HepG2 (cell line): ENCODE measurements around the gene KIF23. TPM values are rescaled to one million over a fixed set of nuclear protein-coding genes. Genes with fewer than 3 reads are reported as not detected.
A peak's percentile ranks its signal among the peaks of the same experiment; 100 is the strongest.

ENCODE experiments used
- ATAC-seq: fragments of 200-7000 bp; cut with Tn5 transposase; 3 replicates; pipeline ENCODE4 v1.9.1; 2020; ENCODE audit warnings: mild to moderate bottlenecking, moderate library complexity
- BruUV-seq: library from RNA; stranded (reverse); fragments of 400-500 nt; replicated peaks from 2 replicates; lab custom pipeline; 2021; lab: Mats Ljungman, UMichigan
- CTCF ChIA-PET: fragments of 300-600 bp; formaldehyde crosslinking; extraction: SDS; loops from one replicate; lab custom pipeline; 2021; ENCODE audit warnings: low total read pairs, inconsistent platforms, low intra/inter-chr PET ratio; lab: Yijun Ruan, JAX
- POLR2A ChIA-PET: fragments of 350-600 bp; sonication (Branson Sonifier 250); formaldehyde crosslinking; loops from one replicate; lab custom pipeline; 2020; ENCODE audit warnings: antibody characterized with exemption, inconsistent platforms; lab: Yijun Ruan, JAX
- DNase-seq: peaks from one replicate; pipeline ENCODE4 v3.0.0-alpha.2; 2015; ENCODE audit warnings: low spot score
- FAIRE-seq: peaks from 3 replicates; lab custom pipeline; 2011; peaks lifted over from hg19 to GRCh38; lab: Jason Lieb, UNC
- H2AFZ ChIP-seq: one replicate; pipeline ENCODE4 v1.6.1; 2011; ENCODE audit warnings: low read length, inconsistent platforms
- H3K27ac ChIP-seq: fragments of 300-600 bp; 3 replicates; pipeline ENCODE4 v1.8.0; 2011; ENCODE audit warnings: mixed run types, mild to moderate bottlenecking, mixed read lengths, low read length, inconsistent platforms; ENCODE audit not compliant: insufficient read depth; ENCODE audit errors: extremely low read length
- H3K27me3 ChIP-seq, 2 experiments: fragments of 200-600 bp in 1 of 2; 2 replicates in 1 of 2; 3 replicates in 1 of 2; pipeline versions ENCODE4 v1.6.0 to v1.8.0; 2011; ENCODE audit warnings: low read length in 2 of 2, mild to moderate bottlenecking in 2 of 2, moderate library complexity in 2 of 2, inconsistent platforms in 1 of 2; ENCODE audit not compliant: insufficient read depth in 2 of 2, control insufficient read depth in 1 of 2
- H3K36me3 ChIP-seq, 2 experiments: fragments of 200-600 bp in 1 of 2; replicated peaks in 1 of 2; 2 replicates in 1 of 2; 3 replicates in 1 of 2; pipeline versions ENCODE4 v1.5.1 to v1.8.0; 2011; ENCODE audit warnings: low read length in 2 of 2, inconsistent platforms in 1 of 2; ENCODE audit not compliant: insufficient read depth in 2 of 2, control insufficient read depth in 1 of 2
- H3K4me1 ChIP-seq: 2 replicates; pipeline ENCODE4 v1.5.1; 2012; ENCODE audit warnings: low read length, inconsistent platforms; ENCODE audit not compliant: insufficient read depth
- H3K4me2 ChIP-seq: 2 replicates; pipeline ENCODE4 v1.6.0; 2011; ENCODE audit warnings: low read depth, low read length, inconsistent platforms
- H3K4me3 ChIP-seq, 3 experiments: fragments of 200-600 bp in 1 of 3; sonication (generic), shearing (Covaris generic) in 1 of 3; replicated peaks in 1 of 3; 2 replicates each; pipeline ENCODE4 v1.5.1; 2011 to 2016; ENCODE audit warnings: low read length in 3 of 3, inconsistent platforms in 2 of 3, low read depth in 2 of 3, mild to moderate bottlenecking in 2 of 3, control low read depth in 1 of 3, mixed read lengths in 1 of 3; ENCODE audit not compliant: insufficient read depth in 1 of 3
- H3K79me2 ChIP-seq: one replicate; pipeline ENCODE4 v1.6.1; 2011; ENCODE audit warnings: low read length, inconsistent platforms; ENCODE audit not compliant: insufficient read depth
- H3K9ac ChIP-seq: 2 replicates; pipeline ENCODE4 v1.6.0; 2011; ENCODE audit warnings: mild to moderate bottlenecking, low read depth, low read length, inconsistent platforms; ENCODE audit not compliant: insufficient read depth
- H3K9me3 ChIP-seq: 2 replicates; pipeline ENCODE4 v1.5.1; 2012; ENCODE audit warnings: mild to moderate bottlenecking, low read length
- H4K20me1 ChIP-seq: 2 replicates; pipeline ENCODE4 v1.6.0; 2011; ENCODE audit warnings: inconsistent platforms, mild to moderate bottlenecking, low read length, moderate library complexity; ENCODE audit not compliant: insufficient read depth
- ELF1 ChIP-seq: sonication (generic); formaldehyde crosslinking; IDR thresholded peaks from 2 replicates; pipeline ENCODE4 v1.4.0; 2020; ENCODE audit warnings: missing genetic modification reagents
- GLMP ChIP-seq: sonication (generic); formaldehyde crosslinking; IDR thresholded peaks from 2 replicates; pipeline ENCODE4 v1.9.0; 2021; ENCODE audit warnings: missing genetic modification reagents, mild to moderate bottlenecking, borderline replicate concordance
- TBX2 ChIP-seq: sonication (generic); formaldehyde crosslinking; IDR thresholded peaks from 2 replicates; pipeline ENCODE4 v1.5.0; 2020; ENCODE audit warnings: missing genetic modification reagents, mild to moderate bottlenecking, borderline replicate concordance
- TEF ChIP-seq: sonication (generic); formaldehyde crosslinking; IDR thresholded peaks from 2 replicates; pipeline ENCODE4 v1.5.0; 2020; ENCODE audit warnings: missing genetic modification reagents
- USF2 ChIP-seq, 2 experiments: sonication (generic) in 1 of 2; formaldehyde crosslinking in 1 of 2; IDR thresholded peaks; 2 replicates each; pipeline versions ENCODE4 v1.5.1 to v1.6.1; 2011 to 2020; ENCODE audit warnings: borderline replicate concordance in 1 of 2, low read depth in 1 of 2, low read length in 1 of 2, mild to moderate bottlenecking in 1 of 2, missing genetic modification reagents in 1 of 2, moderate library complexity in 1 of 2
- ZFP36 ChIP-seq: fragments of 150-350 bp; IDR thresholded peaks from 2 replicates; pipeline ENCODE4 v1.6.1; 2018; ENCODE audit warnings: borderline replicate concordance, low read length, low read depth; ENCODE audit not compliant: partially characterized antibody
- ZNF652 ChIP-seq: IDR thresholded peaks from 2 replicates; pipeline ENCODE4 v1.6.1; 2016; ENCODE audit warnings: low read depth, borderline replicate concordance
- ZZZ3 ChIP-seq: sonication (generic); formaldehyde crosslinking; IDR thresholded peaks from 2 replicates; pipeline ENCODE4 v1.4.0; 2020; ENCODE audit warnings: missing genetic modification reagents, mild to moderate bottlenecking, borderline replicate concordance
- WGBS: methylation state at CpG from one replicate; pipeline ENCODE4 v1.1.6; 2017; ENCODE audit warnings: low lambda C conversion rate; 5-methylcytosine and 5-hydroxymethylcytosine counted together
- in situ Hi-C: cut with HindIII; loops from 2 replicates; pipeline ENCODE4 v1.10.0; 2017; ENCODE audit warnings: low pct_unique_long_range_greater_than_20kb; ENCODE audit not compliant: extremely low pct_ligation_motif_present
- intact Hi-C: fragments of 100-400 bp; cut with micrococcal nuclease; formaldehyde crosslinking; loops from one replicate; pipeline ENCODE4 v1.10.0; 2022; ENCODE audit not compliant: unreplicated experiment
- polyA plus RNA-seq, 8 experiments: library from polyadenylated mRNA; depleted of rRNA in 3 of 8; stranded (reverse) in 7 of 8; unstranded in 1 of 8; fragments of >200 nt; fragmentation: Illumina TruSeq in 4 of 8; extraction: Trizol in 4 of 8; gene quantifications; 2 replicates each; pipeline versions ENCODE4 v1.2.1 to v1.2.3, GENCODE V29; 2011 to 2016; ENCODE audit warnings: low read depth in 4 of 8, missing spikeins in 1 of 8, mixed read lengths in 1 of 8; ENCODE audit not compliant: insufficient read depth in 1 of 8
- total RNA-seq, 5 experiments: library from RNA; depleted of rRNA; stranded (reverse); fragments of >200 nt; fragmentation: Illumina TruSeq; extraction: Trizol; gene quantifications; 2 replicates each; pipeline ENCODE4 v1.2.3, GENCODE V29; 2016; ENCODE audit warnings: low read depth in 1 of 5

Gene KIF23
- total and polyA plus RNA-seq, 2 of the 13 experiments (the other 11 are each of a cell fraction or from before 2014, with no cell fraction given) = 11.3 to 38.1 TPM

GRCh38 chr15:69395460-69395859 lies 18.7 kb upstream of the KIF23 start:
- in situ Hi-C loops = loop anchor here (5.0 kb wide), 1 partner anchor 338 kb away; no protein-coding TSS in a partner anchor
- no peaks in the 10 kb centered on the region for H3K79me2 ChIP-seq
- H3K27ac ChIP-seq = no peak overlapping the region
- ATAC-seq (0 out of 3 replicates have a peak, but pooled peaks have one; percentile 8), FAIRE-seq (no peak), DNase-seq (no peak)
- peaks cover 26% of the 10 kb centered on the region for H3K4me1 ChIP-seq
- intact Hi-C loops = loop anchor here (5.0 to 10.0 kb wide), 2 partner anchors 231 to 1343 kb away; partner anchors contain the start of genes GLCE and PIAS1
- no peak overlapping the region for H3K9ac ChIP-seq
- POLR2A ChIA-PET = no interaction called here
- H3K36me3 ChIP-seq = no peaks in the 10 kb centered on the region
- H3K9me3 ChIP-seq = no peaks in the 10 kb centered on the region
- H3K4me2 ChIP-seq = no peak overlapping the region
- H4K20me1 ChIP-seq = no peaks in the 10 kb centered on the region
- WGBS = 46% methylated on average over 5 of the region's 10 CpGs
- H2AFZ ChIP-seq = no peak overlapping the region
- H3K4me3 ChIP-seq = no peak overlapping the region
- CTCF ChIA-PET = interaction anchor here (2.8 kb wide), 1 partner anchor 336 kb away, joined by 34 read pairs; no protein-coding TSS in a partner anchor
- no peak for TF ChIP-seq GLMP
- no peak for TF ChIP-seq TEF (CRISPR knock-in tag)
- no peak for TF ChIP-seq ZFP36
- no peak for TF ChIP-seq ELF1 (CRISPR knock-in tag)
- TF ChIP-seq ZNF652 (CRISPR knock-in tag) = no peak
- no peak for TF ChIP-seq ZZZ3
- TF ChIP-seq USF2 (IDR thresholded peaks at IDR 0.05; ENCODE audit: low read depth, low read length) = peak; percentile 43
- no peak for TF ChIP-seq USF2 (CRISPR knock-in tag; IDR thresholded peaks at IDR 0.05; ENCODE audit: borderline replicate concordance)
- no peak for TF ChIP-seq TBX2
- H3K27me3 ChIP-seq = peaks cover 2 to 22% of the 10 kb centered on the region in 2 experiments; a peak in 4 of 5 replicates
- no TSS peak for BruUV-seq
